ENCODE results near the gene MAP3K10.

- TF ChIP-seq CTCF (conservative IDR thresholded peaks at IDR 0.05) = peak; percentile 72
- TF ChIP-seq ZFX (IDR thresholded peaks at IDR 0.05) = no peak
Observed at GRCh38 chr19:40165362-40165937, 25.8 kb upstream of the MAP3K10 start.
